GM18858 (cell line): ENCODE data around the gene ROBO1.

Source experiments
- ATAC-seq: cut with Tn5 transposase; IDR thresholded peaks from one replicate; pipeline ENCODE4 v1.9.1; 2021; ENCODE audit not compliant: unreplicated experiment

ROBO1 gene

GRCh38 chr3:78670094-78670493, 1097.7 kb downstream of the ROBO1 start:
- no peak for ATAC-seq

DNA sequence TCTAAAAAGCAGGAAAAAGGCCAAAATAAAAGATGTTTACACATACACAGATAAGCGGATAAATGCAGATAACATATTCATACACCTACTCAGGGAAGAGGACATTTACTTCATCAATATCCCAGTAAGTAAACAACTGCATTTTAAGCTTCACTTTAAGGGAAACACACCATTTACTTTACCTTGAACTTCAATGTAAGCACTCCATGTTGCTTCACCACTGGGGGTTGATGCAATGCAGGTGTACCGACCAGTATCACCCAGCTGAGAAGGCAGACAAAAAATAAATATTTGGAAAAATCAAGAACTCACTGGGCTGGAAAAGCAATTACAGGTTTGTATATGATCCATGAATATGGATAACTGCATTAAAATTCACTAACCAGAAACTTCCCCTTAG, 1099.5 kb downstream of the ROBO1 start:
- no peak for ATAC-seq

DNA sequence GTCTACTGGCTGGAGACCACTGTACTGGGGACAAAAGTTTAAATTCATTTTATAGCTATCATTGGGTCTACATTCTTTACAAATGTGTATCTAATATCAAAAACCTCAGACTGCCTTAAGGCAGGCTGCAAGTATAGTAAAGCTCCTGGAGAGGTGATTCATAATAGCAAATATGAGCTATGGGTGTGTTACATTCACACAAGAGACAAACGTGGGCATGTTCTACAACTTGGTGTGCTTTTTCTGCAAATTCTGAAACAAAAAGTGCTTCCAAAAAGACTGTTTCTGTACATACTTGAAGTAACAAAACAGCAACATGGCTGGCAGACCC, 1101.4 kb downstream of the ROBO1 start:
- ATAC-seq: no peak

DNA sequence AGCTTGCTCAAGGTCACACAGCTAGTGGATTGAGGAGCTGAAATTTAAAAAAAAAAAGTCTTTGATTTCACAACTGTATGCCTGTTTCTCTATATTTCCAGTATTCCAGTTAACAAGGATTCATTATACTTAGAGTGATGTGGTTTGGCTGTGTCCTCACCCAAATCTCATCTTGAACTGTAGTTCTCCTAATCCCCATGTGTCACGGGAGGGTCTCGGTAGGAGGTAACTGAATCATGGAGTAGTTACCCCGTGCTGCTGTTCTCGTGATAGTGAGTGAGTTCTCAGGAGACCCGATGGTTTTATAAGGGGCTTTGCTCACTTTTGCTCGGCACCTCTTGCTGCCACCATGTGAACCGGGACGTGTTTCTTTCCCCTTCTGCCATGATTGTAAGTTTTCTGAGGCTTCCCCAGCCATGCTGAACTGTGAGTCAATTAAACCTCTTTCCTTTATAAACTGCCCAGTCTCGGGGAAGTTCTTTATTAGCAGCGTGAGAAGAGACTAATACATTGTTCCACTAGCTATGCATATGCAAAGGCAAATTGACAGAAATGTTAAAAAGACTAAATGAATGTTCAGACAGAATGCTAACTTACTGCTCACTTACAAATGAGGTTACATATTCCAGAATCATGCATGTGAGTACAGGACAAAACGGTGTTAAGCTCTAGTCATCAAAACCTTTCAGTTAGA, 1101.9 kb downstream of the ROBO1 start:
- ATAC-seq: no peak

DNA sequence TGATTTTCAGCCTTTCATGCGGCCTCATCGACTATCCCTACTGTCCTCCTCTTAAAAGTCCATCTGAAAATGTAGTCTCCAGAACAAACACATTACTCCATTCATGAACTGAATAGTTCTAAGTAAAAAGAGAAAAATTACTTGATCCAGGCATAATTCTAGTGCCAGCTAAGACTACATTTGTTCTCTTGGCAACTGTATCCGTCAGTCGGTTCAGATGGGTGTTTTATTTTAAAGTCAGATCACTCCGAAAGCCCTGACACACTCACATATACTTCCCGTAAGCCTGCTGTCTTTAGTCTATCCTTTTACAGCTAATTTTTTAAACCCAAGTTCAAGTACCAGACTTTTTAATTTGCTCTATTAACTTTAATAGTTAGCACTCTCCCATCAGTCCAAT, 1102.7 kb downstream of the ROBO1 start:
- no peak for ATAC-seq

DNA sequence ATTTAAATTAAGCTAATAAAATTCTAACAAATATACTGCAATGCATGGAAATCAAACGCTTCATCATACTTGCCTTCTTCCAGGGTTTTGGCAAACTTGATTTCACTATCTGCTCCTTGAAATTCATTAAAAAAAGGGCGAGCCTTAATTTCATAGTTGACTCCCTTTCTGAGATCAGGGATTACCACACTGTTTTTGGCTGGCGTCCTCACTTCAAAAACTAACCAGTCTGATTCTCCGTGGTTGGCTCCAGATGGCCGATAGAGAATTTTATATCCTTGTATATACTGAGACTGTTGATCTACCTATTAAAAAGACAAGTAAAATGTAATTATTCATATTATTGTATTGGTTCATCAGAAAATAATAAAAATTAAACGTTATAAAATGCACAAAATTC, 1106.8 kb downstream of the ROBO1 start:
- ATAC-seq: no peak

DNA sequence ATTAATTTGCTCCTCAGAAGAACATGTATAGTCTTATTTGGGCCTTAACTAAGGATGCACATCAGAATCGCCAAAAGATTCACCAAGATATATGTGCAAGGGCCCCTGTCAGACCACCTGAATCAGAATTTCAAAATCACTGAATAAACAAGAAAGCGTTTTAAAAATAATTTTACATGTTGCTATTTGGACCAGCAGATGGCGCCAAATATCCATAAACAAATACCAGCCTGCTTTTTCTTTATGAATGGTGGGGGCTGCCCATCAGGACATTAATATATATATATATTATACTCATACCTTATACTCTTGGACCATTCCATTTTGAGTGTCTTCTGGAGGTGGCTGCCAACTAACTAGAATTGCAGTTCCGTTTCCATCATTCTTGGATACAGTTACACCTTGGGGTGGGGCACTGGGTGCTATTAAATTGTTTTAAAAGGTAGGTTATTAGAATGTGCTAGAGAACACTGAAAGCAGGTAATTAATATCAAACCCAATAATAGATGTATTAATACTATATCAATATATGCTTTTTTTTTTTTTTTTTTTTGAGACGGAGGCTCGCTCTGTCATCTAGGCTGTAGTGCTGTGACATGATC, 1108.3 kb downstream of the ROBO1 start:
- no peak for ATAC-seq

DNA sequence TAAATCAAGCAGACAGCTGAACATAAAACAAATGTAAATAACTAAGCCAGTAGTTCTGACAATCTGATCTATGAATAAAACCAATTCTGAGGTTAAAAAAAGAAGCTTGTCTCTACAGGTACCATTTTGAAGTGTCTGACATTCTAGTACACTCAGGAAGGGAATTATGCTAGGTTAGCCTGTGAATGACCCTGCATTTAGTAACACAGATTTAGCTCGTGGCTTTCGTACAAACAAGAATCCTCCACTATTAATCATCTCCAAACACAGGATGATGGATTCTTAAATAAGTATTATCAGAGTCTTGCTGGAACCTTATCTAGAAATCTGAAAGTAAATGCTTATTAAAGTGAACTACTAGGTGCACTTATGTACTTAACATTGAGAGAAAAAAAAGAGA, 1120.1 kb downstream of the ROBO1 start:
- ATAC-seq: no peak

GRCh38 chr3:78645628-78646310, 1122.0 kb downstream of the ROBO1 start:
- peak; percentile 91 for ATAC-seq

DNA sequence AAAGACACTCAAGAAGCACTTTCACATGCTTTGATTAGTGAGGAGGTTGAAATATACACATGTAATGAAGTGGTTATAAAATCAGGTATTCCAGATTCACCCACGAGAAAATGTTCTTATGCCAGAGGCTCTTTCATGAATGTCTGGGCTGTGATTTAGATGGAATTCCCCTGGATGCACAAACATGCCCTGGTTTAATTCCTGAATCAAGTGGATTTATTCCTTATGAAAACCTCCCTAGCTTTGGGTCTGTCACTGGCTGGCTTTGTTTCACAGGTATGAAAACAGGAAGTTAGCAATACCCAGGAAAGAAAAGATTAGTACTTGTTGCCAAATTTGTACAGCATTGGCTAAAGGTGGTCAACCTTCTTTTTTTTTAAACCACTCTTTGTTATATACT, 1123.0 kb downstream of the ROBO1 start:
- no peak for ATAC-seq

GRCh38 chr3:78642226-78643035, 1125.4 kb downstream of the ROBO1 start:
- no peak for ATAC-seq

- no peak for ATAC-seq
Measured at GRCh38 chr3:78641703-78642102, 1126.1 kb downstream of the ROBO1 start.

- no peak for ATAC-seq
Measured at GRCh38 chr3:78634316-78634715, 1133.5 kb downstream of the ROBO1 start.

DNA sequence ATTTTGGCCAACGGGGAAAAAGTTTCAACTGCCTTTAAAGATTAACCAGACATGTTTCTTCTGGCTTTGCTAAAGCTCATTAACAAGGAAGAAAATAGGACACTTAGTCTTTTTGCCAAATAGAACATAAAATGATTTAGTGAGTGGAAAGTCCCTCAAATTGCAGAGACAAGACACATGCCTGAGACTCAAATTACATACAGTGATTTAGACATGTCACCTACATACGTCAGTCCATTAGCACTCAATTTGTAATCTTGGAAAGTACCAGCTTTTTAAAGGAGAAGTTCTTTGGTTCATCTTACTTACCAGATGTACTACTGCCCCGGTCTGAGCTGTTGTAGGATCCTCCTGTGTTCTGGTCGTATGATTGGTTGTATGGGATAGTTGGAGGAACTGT, 1134.2 kb downstream of the ROBO1 start:
- ATAC-seq: peak; percentile 46

DNA sequence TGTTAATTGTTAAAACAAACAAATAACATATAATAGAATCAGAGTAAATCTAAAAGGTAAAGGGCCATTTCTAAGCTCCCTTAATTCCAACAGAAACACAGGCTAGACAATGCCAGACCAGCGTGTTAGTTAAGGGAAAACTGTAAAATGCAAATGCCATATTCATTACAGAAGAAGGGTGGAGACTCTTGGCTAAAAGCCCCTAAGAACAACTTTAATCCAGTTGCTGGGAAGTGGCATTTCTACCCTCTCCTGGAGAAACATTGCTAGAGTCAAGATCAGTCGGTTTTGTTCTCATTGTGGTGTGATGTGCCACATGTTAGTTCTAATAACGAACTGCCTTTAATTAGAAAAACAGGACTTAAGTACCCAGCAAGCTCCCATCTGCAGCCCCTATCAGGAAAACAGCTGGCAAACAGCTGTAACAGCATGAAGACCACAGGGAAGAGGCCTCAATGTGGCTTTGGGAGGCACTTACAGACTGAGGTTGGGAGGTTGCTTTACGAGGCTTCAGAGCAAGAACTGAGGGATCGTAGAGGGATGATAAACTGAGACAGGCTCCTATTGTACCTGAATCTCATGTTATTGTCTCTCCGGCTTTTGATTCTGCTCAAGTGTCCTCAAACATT, 1134.8 kb downstream of the ROBO1 start:
- ATAC-seq: no peak

- no peak for ATAC-seq
Measured at GRCh38 chr3:78629544-78629943, 1138.3 kb downstream of the ROBO1 start.

GRCh38 chr3:78621061-78621716, 1146.6 kb downstream of the ROBO1 start:
- no peak for ATAC-seq

GRCh38 chr3:78614486-78614885, 1153.3 kb downstream of the ROBO1 start:
- no peak for ATAC-seq

- ATAC-seq: no peak
Measured at GRCh38 chr3:78613421-78613879, 1154.3 kb downstream of the ROBO1 start.

GRCh38 chr3:78611278-78611677, 1156.5 kb downstream of the ROBO1 start:
- ATAC-seq: no peak
